Activated naive CD4-positive, alpha-beta T cell treated with anti-CD3 and anti-CD28 coated beads, Interleukin-2, amount 50 U/mL, for 72 hours (primary cell): ENCODE results near the gene ISCU. TPM values are rescaled to one million over a fixed set of nuclear protein-coding genes. Genes with fewer than 3 reads are reported as not detected.

Experiments used
- ATAC-seq, 2 donors: fragments of 150-1000 bp; cut with Tn5 transposase; 2 replicates each; pipeline ENCODE4 v1.10.0; 2021; ENCODE audit warnings: mild to moderate bottlenecking in 2 of 2, moderate library complexity in 2 of 2
- DNase-seq, 2 donors: peaks; one replicate each; pipeline ENCODE4 v3.0.0; 2021 to 2022; ENCODE audit warnings: low spot score in 2 of 2
- H3K27ac Mint-ChIP-seq, 2 donors: one replicate each; pipeline ENCODE4 v1.8.0; 2022; ENCODE audit warnings: mild to moderate bottlenecking in 2 of 2, mixed read lengths in 2 of 2
- H3K36me3 Mint-ChIP-seq, 2 donors: one replicate each; pipeline ENCODE4 v1.8.0; 2022; ENCODE audit warnings: mixed read lengths in 2 of 2
- H3K9me3 Mint-ChIP-seq, 2 donors: one replicate each; pipeline ENCODE4 v1.8.0; 2022; ENCODE audit warnings: mixed read lengths in 2 of 2
- total RNA-seq, 2 donors: library from RNA; stranded (reverse); gene quantifications; one replicate each; pipeline ENCODE4 v1.2.3, GENCODE V29; 2022

The ISCU gene
- total RNA-seq, 2 donors from 2014 or later = 53.6 to 158 TPM

GRCh38 chr12:108603743-108604142, 41.3 kb downstream of the ISCU start:
- Mint-ChIP-seq H3K27ac (no peak overlapping the region), H3K36me3 (no peaks in the 10 kb centered on the region), H3K9me3 (no peaks in the 10 kb centered on the region)
- DNase-seq = no peak
- no peak for ATAC-seq

DNA sequence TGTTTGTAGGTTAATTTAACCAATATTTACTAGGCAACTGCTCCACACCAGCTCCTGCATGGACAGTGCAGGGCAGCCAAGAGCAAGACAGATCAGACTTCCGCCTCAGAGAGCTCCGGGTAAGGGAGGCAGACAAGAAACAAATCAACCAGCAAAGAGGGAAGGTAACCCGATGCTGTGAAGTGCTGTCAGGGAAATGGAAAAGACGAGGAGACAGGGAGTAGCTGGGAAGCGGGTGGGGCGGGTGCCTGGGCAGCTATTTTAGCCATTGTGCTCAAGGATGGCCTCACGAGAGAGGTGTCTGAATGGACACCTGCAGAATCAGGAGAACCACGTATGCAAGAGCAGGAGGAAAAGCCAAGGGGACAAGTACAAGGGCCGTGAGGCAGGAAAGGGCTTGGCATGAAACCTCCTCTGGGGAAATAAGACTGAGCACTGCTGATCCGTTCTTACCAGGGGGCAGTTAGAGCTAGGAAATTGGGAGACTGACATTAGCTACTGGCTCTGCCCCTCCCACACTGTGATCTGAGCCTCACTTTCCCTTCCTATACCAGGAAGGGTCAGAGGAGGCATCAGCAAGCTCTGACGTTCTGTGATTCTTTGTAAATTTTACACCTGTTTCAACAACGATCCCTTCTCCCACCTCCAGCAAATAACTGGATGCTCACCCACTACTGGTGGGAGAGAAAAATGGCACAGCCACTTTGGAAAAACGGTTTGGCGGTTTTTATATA, 42.0 kb downstream of the ISCU start:
- no peak for DNase-seq
- Mint-ChIP-seq H3K27ac (peak overlapping the region in 1 of 2 donors; percentile 32), H3K36me3 (no peaks in the 10 kb centered on the region), H3K9me3 (no peaks in the 10 kb centered on the region)
- no peak for ATAC-seq

DNA sequence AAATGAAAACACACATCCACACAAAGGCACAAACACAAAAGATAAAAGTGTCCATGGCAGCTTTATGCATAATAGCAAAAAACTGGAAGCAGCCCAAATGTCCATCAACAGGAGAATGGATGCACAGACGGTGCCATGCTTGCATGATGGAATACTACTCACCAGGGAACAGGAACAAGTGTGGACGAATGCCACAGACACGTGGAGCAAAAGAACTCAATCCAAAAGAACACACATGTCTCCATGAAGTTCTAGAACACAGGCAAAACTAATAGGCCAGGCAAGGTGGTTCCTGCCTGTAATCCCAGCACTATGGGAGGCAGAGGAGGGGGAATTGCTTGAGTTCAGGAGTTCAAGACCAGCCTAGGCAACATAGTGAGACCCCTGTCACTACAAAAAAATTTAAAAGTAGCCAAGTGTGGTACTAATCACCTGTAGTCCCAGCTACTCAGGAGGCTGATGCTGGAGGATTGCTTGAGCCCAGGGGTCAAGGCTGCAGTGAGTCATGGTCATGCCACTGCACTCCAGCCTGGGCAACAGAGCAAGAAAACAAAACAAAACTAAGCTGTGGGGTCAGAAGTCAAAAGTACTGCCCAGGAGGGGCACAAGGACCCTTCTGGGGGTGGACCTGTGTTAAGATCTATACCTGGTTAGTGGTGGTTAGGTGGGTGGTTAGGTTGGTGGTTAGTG, 42.7 kb downstream of the ISCU start:
- no peak for DNase-seq
- peak overlapping the region; percentile 32 to 66 for H3K27ac Mint-ChIP-seq
- no peaks in the 10 kb centered on the region for H3K9me3 Mint-ChIP-seq
- peak; percentile 22 to 56 for ATAC-seq
- no peaks in the 10 kb centered on the region for H3K36me3 Mint-ChIP-seq

GRCh38 chr12:108605690-108606406, 43.5 kb downstream of the ISCU start:
- no peak for ATAC-seq
- DNase-seq = no peak
- Mint-ChIP-seq H3K9me3 (no peaks in the 10 kb centered on the region), H3K36me3 (no peaks in the 10 kb centered on the region), H3K27ac (peak overlapping the region in 1 of 2 donors; percentile 32)

DNA sequence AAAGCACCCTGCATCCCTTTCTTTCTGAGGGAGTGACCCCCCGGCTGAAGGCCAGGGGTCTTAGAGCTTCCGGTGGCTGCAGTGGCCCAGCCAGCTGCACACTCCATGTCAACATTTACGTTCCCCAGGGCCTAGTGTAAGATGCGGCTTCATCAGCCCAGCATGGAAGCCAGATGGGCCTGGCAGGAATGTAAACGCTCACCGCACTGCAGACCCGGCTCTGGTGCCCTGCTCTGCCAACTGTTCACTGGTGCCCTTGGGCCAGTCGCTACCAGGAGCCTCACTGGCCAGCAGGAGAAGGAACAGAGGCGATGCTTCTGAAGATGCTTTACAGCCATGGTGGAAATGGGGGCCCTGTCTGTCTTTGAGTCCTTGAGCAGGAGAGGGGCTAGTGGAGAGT, 44.1 kb downstream of the ISCU start:
- ATAC-seq = no peak
- H3K27ac Mint-ChIP-seq = no peak overlapping the region
- no peak for DNase-seq
- H3K9me3 Mint-ChIP-seq = no peaks in the 10 kb centered on the region
- no peaks in the 10 kb centered on the region for H3K36me3 Mint-ChIP-seq

GRCh38 chr12:108607981-108608600, 45.7 kb downstream of the ISCU start:
- no peaks in the 10 kb centered on the region for H3K9me3 Mint-ChIP-seq
- peak overlapping the region in 1 of 2 donors; percentile 23 for H3K27ac Mint-ChIP-seq
- DNase-seq = no peak
- no peaks in the 10 kb centered on the region for H3K36me3 Mint-ChIP-seq
- ATAC-seq = no peak

DNA sequence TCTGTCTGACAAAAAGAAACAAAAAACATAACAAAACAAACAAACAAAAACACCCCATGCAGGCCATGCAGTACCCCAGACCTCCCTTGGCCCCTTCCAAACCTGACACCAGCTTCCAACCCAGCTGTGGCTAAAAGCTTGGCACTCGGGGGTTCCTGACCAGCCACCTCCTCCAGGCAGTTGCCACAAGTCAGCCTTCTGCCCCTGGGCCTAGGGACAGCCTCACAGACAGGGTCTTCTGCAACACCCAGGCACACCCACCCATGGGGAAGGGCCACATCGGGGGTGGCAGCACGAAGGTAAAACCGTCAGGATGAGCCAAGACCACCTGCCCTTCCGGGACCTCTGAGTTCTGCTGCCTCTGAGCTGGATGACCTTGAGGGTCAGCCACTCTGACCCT, 46.2 kb downstream of the ISCU start:
- Mint-ChIP-seq H3K36me3 (no peaks in the 10 kb centered on the region), H3K27ac (no peak overlapping the region), H3K9me3 (no peaks in the 10 kb centered on the region)
- DNase-seq (no peak), ATAC-seq (no peak)

DNA sequence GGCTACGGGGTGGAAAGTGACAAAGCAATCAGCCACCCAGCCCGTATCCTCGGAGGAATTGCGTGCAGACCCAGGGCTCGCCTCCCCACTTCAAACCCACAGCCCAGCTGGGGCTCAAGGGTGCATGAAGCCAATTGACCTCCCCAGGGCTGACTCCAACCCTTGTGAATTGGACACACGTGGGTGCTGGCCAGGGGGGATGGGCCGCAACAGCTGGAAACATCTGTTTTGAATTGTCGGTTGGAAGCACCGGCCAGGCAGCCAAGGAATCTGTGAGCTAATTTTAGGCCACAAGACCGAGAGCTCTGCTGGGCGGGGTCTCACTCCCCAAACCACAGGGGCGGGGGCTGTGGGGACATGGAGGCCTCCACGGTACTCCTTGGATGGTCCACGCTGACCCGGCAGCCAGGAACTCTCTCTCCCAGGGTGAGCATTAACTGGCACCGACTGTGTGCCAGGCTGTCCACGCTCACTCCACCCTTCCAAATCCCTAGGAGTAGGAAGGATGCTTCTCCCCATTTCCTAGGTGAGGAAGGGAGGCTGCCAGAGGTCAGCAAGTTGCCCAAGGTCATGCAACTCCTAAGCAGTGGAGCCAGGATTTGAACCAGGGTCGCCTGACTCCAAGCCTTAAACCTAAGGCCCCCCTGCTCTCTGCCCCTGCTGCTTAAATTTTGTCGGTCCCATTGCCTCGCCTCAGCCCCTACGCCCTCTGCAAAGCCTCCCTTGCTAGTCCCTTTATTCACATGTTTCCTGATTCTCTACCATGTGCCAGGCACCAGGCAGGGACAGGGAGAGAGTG, 47.3 kb downstream of the ISCU start:
- no peak for ATAC-seq
- no peaks in the 10 kb centered on the region for H3K9me3 Mint-ChIP-seq
- H3K27ac Mint-ChIP-seq = no peak overlapping the region
- DNase-seq = no peak
- peaks cover 0 to 5% of the 10 kb centered on the region in 2 donors for H3K36me3 Mint-ChIP-seq

DNA sequence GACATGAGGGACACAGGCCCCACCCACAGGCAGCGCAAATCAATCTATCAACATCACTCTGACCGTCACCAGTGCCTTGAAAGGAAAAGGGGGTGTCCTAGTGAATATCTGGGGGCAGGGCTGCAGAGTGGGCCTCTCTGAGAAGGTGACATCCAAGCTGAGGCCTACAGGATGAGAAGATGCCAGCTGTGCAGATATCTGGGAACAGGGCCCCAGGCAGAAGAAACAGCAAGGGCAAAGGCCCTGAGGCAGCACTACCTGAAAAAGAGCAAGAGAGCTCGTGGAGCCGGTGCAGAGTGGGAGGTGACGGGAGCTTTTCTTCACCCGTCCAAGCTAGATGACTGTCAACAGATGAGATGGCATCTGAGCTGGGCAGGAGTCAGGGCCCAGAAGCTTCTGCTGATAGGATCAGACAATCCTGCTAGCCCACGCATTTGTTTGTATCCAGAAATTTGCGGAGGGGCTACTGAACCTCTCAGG, 48.0 kb downstream of the ISCU start:
- ATAC-seq = no peak
- no peaks in the 10 kb centered on the region for H3K9me3 Mint-ChIP-seq
- H3K36me3 Mint-ChIP-seq = peaks cover 0 to 10% of the 10 kb centered on the region in 2 donors
- no peak overlapping the region for H3K27ac Mint-ChIP-seq
- no peak for DNase-seq

DNA sequence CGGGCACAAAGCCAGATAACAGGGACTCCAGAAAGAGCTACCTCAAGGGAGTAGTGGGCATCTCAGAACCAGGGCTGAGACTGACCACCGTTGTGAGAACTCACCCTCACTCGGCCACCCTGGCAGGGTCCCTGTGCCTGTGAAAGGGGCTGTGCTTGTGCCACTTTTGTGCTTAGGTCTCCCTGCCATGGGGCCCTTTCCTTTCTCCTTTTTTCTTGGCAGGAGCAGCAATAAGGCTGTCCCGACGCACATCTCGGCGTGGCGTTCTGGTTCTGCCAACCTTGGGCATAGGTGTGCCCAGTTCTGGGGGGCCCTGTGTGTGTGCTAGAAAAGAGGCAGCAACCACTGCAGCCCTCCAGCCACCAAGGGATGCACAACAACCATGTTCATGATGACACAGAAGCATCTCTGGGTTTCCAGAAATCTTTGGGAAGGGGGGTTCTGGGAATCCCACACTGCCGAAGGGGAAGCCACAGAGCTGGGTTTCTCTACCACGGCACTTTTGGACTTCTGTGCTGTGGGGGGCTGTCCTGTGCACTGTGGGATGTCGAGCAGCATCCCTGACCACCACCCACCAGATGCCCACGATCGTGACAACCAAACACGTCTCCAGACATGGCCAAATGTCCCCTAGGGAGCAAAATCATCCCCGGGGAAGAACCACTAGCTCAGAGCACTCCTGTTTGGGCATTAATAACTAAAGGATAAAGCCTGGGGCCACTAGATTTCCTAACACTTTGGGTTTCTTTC, 48.6 kb downstream of the ISCU start:
- H3K9me3 Mint-ChIP-seq = peaks cover 0 to under 1% of the 10 kb centered on the region in 2 donors
- no peak for ATAC-seq
- H3K27ac Mint-ChIP-seq = no peak overlapping the region
- no peak for DNase-seq
- H3K36me3 Mint-ChIP-seq = peaks cover under 1 to 16% of the 10 kb centered on the region in 2 donors

DNA sequence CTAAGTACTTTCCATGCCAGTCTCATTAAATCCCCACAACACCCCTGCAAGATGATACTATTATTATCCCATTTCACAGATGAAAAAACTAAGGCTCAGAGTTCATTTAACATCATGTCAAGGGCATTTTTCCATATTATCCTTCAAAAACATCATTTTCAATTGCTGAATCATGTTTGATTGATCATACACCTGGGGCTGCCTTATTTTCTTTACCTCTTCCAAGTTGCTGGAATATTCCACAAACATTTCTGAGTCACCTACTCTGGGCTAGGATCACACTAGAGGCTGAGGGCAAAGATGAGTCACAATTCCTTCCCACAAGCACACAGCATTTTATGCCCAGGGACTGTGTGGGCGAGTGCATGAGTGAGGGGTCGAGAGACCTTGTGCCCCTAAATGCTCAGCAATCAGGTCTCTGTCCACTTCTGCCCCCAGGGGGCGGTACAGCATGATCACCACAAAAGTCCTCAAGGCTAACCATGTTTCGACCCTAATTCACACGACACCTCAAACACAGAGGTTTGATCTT, 49.6 kb downstream of the ISCU start:
- peaks cover 9 to 26% of the 10 kb centered on the region in 2 donors for H3K36me3 Mint-ChIP-seq
- peak; percentile 60 to 67 for ATAC-seq

GRCh38 chr12:108612788-108613282, 50.4 kb downstream of the ISCU start:
- peaks cover 0 to 6% of the 10 kb centered on the region in 2 donors for H3K9me3 Mint-ChIP-seq
- H3K27ac Mint-ChIP-seq = no peak overlapping the region
- DNase-seq = no peak

More for the DNA sequence above, 49.6 kb downstream of the ISCU start:
- no peak for DNase-seq
- H3K9me3 Mint-ChIP-seq = peaks cover 0 to 6% of the 10 kb centered on the region in 2 donors
- no peak overlapping the region for H3K27ac Mint-ChIP-seq

GRCh38 chr12:108613548-108613947, 51.2 kb downstream of the ISCU start:
- Mint-ChIP-seq H3K9me3 (peaks cover 0 to 6% of the 10 kb centered on the region in 2 donors), H3K27ac (no peak overlapping the region), H3K36me3 (peaks cover 9 to 29% of the 10 kb centered on the region in 2 donors)
- no peak for ATAC-seq
- no peak for DNase-seq

More at GRCh38 chr12:108612788-108613282, 50.4 kb downstream of the ISCU start:
- ATAC-seq = no peak
- peaks cover 9 to 29% of the 10 kb centered on the region in 2 donors for H3K36me3 Mint-ChIP-seq

- H3K27ac Mint-ChIP-seq = peak overlapping the region in 1 of 2 donors; percentile 73
- peaks cover 9 to 29% of the 10 kb centered on the region in 2 donors for H3K36me3 Mint-ChIP-seq
- ATAC-seq (no peak), DNase-seq (no peak)
- H3K9me3 Mint-ChIP-seq = peaks cover 0 to 6% of the 10 kb centered on the region in 2 donors
Observed at GRCh38 chr12:108614041-108614440, 51.6 kb downstream of the ISCU start.

DNA sequence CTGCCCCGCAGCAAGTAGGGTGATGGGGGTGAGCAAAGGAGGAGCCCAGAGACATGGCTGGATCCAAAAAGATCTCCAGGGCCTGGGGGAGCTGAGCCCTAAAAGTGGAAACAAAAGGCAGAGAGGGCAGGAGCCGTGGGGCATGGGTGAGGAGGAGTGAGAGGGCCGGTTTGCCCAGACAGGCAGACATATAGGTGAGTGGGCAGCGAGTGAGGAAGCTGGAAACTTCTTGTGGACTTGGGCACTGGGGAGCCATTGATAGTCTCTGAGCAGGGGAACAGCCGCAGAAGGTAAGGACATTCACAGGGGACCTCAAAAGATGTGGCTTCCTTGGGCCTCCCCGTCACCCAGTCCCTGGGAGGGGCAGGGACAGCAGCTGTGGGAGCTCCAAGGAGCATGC, 52.2 kb downstream of the ISCU start:
- no peak for ATAC-seq
- Mint-ChIP-seq H3K36me3 (peaks cover 9 to 29% of the 10 kb centered on the region in 2 donors), H3K9me3 (peaks cover 0 to 6% of the 10 kb centered on the region in 2 donors), H3K27ac (peak overlapping the region in 1 of 2 donors; percentile 73)
- no peak for DNase-seq
